Parathyroid adenoma (tissue), 2 donors: Measurements from ENCODE around the gene ZBTB20.

ENCODE experiments used
- H2AFZ ChIP-seq: fragments of 300-600 bp; sonication (generic); one replicate; pipeline ENCODE4 v1.7.0; 2017; ENCODE audit warnings: antibody characterized with exemption, mild to moderate bottlenecking
- H3K27ac ChIP-seq: fragments of 300-600 bp; sonication (generic); one replicate; pipeline ENCODE4 v1.7.0; 2017
- H3K27me3 ChIP-seq: fragments of 300-600 bp; sonication (generic); one replicate; pipeline ENCODE4 v1.7.0; 2017; ENCODE audit warnings: low read length; ENCODE audit not compliant: control insufficient read depth, insufficient read depth
- H3K36me3 ChIP-seq: fragments of 300-600 bp; sonication (generic); one replicate; pipeline ENCODE4 v1.7.0; 2017; ENCODE audit warnings: low read length; ENCODE audit not compliant: control insufficient read depth, insufficient read depth
- H3K4me1 ChIP-seq: fragments of 300-600 bp; sonication (generic); one replicate; pipeline ENCODE4 v1.7.0; 2017; ENCODE audit warnings: control low read depth
- H3K4me2 ChIP-seq: fragments of 300-600 bp; sonication (generic); one replicate; pipeline ENCODE4 v1.7.0; 2017; ENCODE audit warnings: low read length
- H3K4me3 ChIP-seq: fragments of 300-600 bp; sonication (generic); one replicate; pipeline ENCODE4 v1.7.0; 2017; ENCODE audit warnings: low read depth, low read length
- H3K79me2 ChIP-seq: fragments of 300-600 bp; sonication (generic); one replicate; pipeline ENCODE4 v1.7.0; 2017; ENCODE audit warnings: control low read depth
- H3K9ac ChIP-seq: fragments of 300-600 bp; sonication (generic); one replicate; pipeline ENCODE4 v1.7.0; 2017; ENCODE audit warnings: mild to moderate bottlenecking
- H3K9me3 ChIP-seq: fragments of 300-600 bp; sonication (generic); one replicate; pipeline ENCODE4 v1.7.0; 2017; ENCODE audit warnings: low read length; ENCODE audit not compliant: control insufficient read depth
- CTCF ChIP-seq: fragments of 300-600 bp; sonication (generic); IDR thresholded peaks from one replicate; pipeline ENCODE4 v1.7.0; 2017; ENCODE audit warnings: antibody characterized with exemption, mild to moderate bottlenecking
- donor health status: primary hyperparathyroidism.

The ZBTB20 gene

GRCh38 chr3:114460459-114460858, 686.6 kb downstream of the ZBTB20 start:
- Histone ChIP-seq H2AFZ (no peak overlapping the region), H3K9ac (no peak overlapping the region), H3K27me3 (no peaks in the 10 kb centered on the region), H3K9me3 (no peaks in the 10 kb centered on the region), H3K36me3 (no peaks in the 10 kb centered on the region), H3K27ac (no peak overlapping the region), H3K4me2 (no peak overlapping the region), H3K4me3 (no peak overlapping the region), H3K4me1 (peaks cover 7% of the 10 kb centered on the region), H3K79me2 (no peaks in the 10 kb centered on the region)
- no peak for TF ChIP-seq CTCF

- TF ChIP-seq CTCF: no peak
- no peak overlapping the region for H3K4me3 ChIP-seq
These were observed 690.3 kb downstream of the ZBTB20 start for GRCh38 chr3:114456742-114457141.

GRCh38 chr3:114455432-114455831, 691.7 kb downstream of the ZBTB20 start:
- Histone ChIP-seq H2AFZ (no peak overlapping the region), H3K4me3 (no peak overlapping the region), H3K27ac (no peak overlapping the region), H3K27me3 (no peaks in the 10 kb centered on the region), H3K4me2 (no peak overlapping the region), H3K4me1 (peaks cover 11% of the 10 kb centered on the region), H3K9ac (no peak overlapping the region), H3K36me3 (no peaks in the 10 kb centered on the region), H3K79me2 (no peaks in the 10 kb centered on the region), H3K9me3 (no peaks in the 10 kb centered on the region)
- TF ChIP-seq CTCF: no peak

More at GRCh38 chr3:114456742-114457141, 690.3 kb downstream of the ZBTB20 start:
- Histone ChIP-seq H3K9ac (no peak overlapping the region), H3K9me3 (no peaks in the 10 kb centered on the region), H3K4me1 (peaks cover 11% of the 10 kb centered on the region), H3K4me2 (peak overlapping the region; percentile 7), H3K79me2 (no peaks in the 10 kb centered on the region), H3K36me3 (no peaks in the 10 kb centered on the region), H3K27ac (no peak overlapping the region), H2AFZ (no peak overlapping the region), H3K27me3 (no peaks in the 10 kb centered on the region)

GRCh38 chr3:114454551-114455251, 692.4 kb downstream of the ZBTB20 start:
- peak overlapping the region; percentile 57 for H3K4me2 ChIP-seq
- H3K27me3 ChIP-seq: no peaks in the 10 kb centered on the region
- no peak overlapping the region for H3K9ac ChIP-seq
- H3K27ac ChIP-seq: no peak overlapping the region
- H3K9me3 ChIP-seq: no peaks in the 10 kb centered on the region
- no peak for TF ChIP-seq CTCF
- H3K79me2 ChIP-seq: no peaks in the 10 kb centered on the region
- H2AFZ ChIP-seq: peak overlapping the region; percentile 61
- H3K36me3 ChIP-seq: no peaks in the 10 kb centered on the region
- H3K4me1 ChIP-seq: peaks cover 11% of the 10 kb centered on the region
- H3K4me3 ChIP-seq: peak overlapping the region; percentile 48

GRCh38 chr3:114453361-114453780, 693.7 kb downstream of the ZBTB20 start:
- no peak overlapping the region for H3K4me3 ChIP-seq
- H3K9me3 ChIP-seq: no peaks in the 10 kb centered on the region
- no peak overlapping the region for H3K9ac ChIP-seq
- H2AFZ ChIP-seq: no peak overlapping the region
- H3K79me2 ChIP-seq: no peaks in the 10 kb centered on the region
- H3K4me2 ChIP-seq: no peak overlapping the region
- H3K27ac ChIP-seq: no peak overlapping the region
- no peak for TF ChIP-seq CTCF
- H3K4me1 ChIP-seq: peaks cover 11% of the 10 kb centered on the region
- H3K36me3 ChIP-seq: no peaks in the 10 kb centered on the region
- H3K27me3 ChIP-seq: no peaks in the 10 kb centered on the region
